Omental fat pad (tissue), 4 donors: ENCODE measurements around the gene EXD3. TPM values are rescaled to one million over a fixed set of nuclear protein-coding genes. Genes with fewer than 3 reads are reported as not detected.

Source experiments
- ATAC-seq: fragments of 150-250 bp; one replicate; pipeline ENCODE4 v1.9.1; 2016; ENCODE audit warnings: mild to moderate bottlenecking, moderate library complexity; ENCODE audit not compliant: low FRiP score
- DNase-seq: peaks from one replicate; pipeline ENCODE4 v3.0.0-alpha.2; 2019; ENCODE audit warnings: low spot score
- CTCF ChIP-seq, 3 donors: fragments of 450-650 bp; IDR thresholded peaks; one replicate each; pipeline ENCODE4 v1.5.1; 2016 to 2017; ENCODE audit warnings: antibody characterized with exemption in 3 of 3, mild to moderate bottlenecking in 3 of 3, moderate library complexity in 2 of 3
- total RNA-seq, 4 donors: library from RNA; depleted of rRNA; stranded (reverse); fragments of >200 nt; gene quantifications; one replicate each; pipeline ENCODE4 v1.1.0, GENCODE V29; 2016

The EXD3 gene
- total RNA-seq, 4 donors from 2014 or later, result 8.3 to 18.3 (median 10.5) TPM

DNA sequence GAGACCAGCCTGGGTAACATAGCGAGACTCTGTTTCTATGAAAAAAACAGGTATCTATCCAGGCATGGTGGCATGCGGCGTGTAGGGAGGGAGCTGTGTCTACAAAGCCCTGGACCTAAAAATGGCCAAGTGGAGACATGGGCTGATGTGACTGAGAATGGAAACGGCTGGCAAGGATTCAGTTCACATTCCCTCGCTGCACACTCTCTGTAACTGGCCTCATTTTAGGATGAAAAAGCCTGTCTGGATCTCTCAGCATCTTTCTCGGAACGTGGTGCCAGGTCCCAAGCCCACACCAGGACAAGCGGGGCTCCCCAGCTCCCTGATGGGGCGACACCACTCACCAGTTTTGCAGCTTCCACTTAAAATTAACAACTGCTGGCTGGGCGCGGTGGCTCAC lies 13.4 kb downstream of the EXD3 start:
- TF ChIP-seq CTCF (IDR thresholded peaks at IDR 0.05), result no peak

GRCh38 chr9:137408651-137409405 lies 14.1 kb downstream of the EXD3 start:
- DNase-seq, result no peak
- ATAC-seq, result no peak
- TF ChIP-seq CTCF (IDR thresholded peaks at IDR 0.05), result no peak

More for the DNA sequence above, 13.4 kb downstream of the EXD3 start:
- no peak for ATAC-seq
- DNase-seq, result no peak

DNA sequence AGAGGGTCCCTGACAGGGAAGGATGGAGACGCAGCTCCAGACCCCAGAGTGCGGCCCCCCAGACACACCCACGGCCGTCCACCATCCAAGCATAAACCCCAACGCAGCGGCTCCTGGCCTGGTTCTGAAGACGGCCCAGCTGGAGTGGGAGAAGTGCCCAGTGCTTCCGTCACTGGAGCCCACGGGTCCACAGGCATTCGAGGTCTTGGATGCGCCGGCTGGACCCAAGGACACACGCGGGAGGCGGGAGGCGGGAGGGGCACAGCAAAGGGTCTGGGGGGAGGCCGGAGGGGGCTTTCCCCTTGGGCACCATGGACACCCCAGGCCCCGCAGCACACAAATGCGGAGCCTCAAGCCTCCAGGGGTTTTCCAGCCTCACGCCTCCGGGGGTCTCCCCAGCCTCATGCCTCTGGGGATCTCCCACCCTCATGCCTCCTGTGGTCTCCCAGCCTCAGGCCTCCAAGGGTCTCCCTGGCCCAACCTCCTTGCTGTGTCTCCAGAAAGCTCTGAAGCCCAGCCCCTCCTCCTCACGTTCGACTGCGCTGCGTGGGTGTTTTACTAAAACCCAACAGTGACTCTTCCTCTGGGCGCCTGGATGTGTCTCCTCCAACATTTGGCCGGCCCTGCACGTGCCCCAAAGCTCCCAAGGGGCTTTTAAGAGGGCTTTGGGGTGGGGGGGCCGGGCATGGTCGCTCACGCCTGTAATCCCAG lies 15.2 kb downstream of the EXD3 start:
- ATAC-seq (no peak), DNase-seq (no peak)
- no peak for TF ChIP-seq CTCF (IDR thresholded peaks at IDR 0.05)

GRCh38 chr9:137406876-137407589 lies 15.9 kb downstream of the EXD3 start:
- peak; percentile 78 for ATAC-seq
- peak in 2 of 3 donors; percentile 62 to 64 for TF ChIP-seq CTCF (IDR thresholded peaks at IDR 0.05)
- no peak for DNase-seq

DNA sequence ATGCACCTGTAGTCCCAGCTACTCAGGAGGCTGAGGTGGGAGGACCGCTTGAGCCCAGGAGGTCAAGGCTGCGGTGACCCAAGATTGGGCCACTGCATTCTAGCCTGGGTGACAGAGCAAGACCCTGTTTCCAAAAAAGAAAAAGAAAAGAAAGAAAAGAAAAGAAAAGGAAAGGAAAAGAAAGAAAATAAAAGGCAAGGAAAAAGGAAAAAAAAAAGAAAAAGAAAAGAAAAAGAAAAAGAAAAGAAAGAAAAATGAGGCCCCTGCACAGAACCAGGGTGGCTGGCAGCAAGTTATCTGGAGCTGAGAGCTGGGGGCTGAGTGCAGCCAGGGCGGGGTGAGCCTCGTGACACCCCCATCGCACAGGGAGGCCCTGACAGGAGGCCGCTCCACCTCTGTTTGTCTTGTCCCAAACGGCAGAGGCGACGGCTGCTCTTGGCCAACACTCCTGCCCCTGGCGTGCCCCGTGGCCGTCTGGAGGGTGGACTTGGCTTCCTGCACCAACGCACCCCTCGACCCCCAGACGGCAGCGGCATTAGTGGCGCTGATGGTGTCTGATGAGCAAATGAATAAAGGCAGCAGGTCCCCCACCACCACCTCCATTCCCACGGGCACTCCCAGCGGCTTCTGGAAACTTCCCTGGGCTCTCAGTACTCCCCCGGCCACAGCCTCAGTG lies 16.7 kb downstream of the EXD3 start:
- no peak for TF ChIP-seq CTCF (IDR thresholded peaks at IDR 0.05)
- ATAC-seq, result no peak
- no peak for DNase-seq

DNA sequence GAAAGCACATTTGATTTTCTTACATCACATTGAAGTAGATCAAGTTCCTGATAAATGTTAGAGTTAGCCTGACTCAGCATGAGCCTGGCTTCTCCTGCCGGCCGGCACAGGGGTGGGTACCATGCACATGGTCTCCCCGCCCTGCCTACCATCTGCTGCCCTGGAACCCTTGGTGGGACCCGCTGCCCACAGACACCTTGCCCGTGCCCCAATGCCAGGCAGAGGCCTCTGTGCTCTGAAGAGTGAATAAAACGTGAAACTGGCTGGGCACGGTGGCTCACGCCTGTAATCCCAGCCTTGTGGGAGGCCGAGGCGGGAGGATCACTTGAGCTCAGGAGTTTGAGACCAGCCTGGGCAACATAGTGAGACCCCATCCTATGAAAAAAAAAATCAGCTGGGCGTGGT lies 17.3 kb downstream of the EXD3 start:
- no peak for ATAC-seq
- TF ChIP-seq CTCF (IDR thresholded peaks at IDR 0.05), result no peak
- no peak for DNase-seq
